WTC11 (cell line): ENCODE results near the gene TNC. TPM values are rescaled to one million over a fixed set of nuclear protein-coding genes. Genes with fewer than 3 reads are reported as not detected.

Source experiments
- ATAC-seq: fragments of 200-7000 bp; cut with Tn5 transposase; 2 replicates; pipeline ENCODE4 v1.10.0; 2021; ENCODE audit warnings: mild to moderate bottlenecking, moderate library complexity
- CTCF ChIA-PET: fragments of 300-600 bp; sonication (Branson Sonifier 250); formaldehyde crosslinking; loops from one replicate; lab custom pipeline; 2021; ENCODE audit warnings: antibody characterized with exemption; lab: Charles Lee
- POLR2A ChIA-PET: fragments of 350-600 bp; sonication (Branson Sonifier 250); formaldehyde crosslinking; loops from one replicate; lab custom pipeline; 2021; ENCODE audit warnings: antibody characterized with exemption; lab: Charles Lee
- DNase-seq: peaks from one replicate; pipeline ENCODE4 v3.0.0; 2021; ENCODE audit warnings: low spot score
- H3K27ac Mint-ChIP-seq: 2 replicates; pipeline ENCODE4 v1.8.0; 2021; ENCODE audit warnings: mixed read lengths
- H3K27me3 Mint-ChIP-seq: 2 replicates; pipeline ENCODE4 v1.8.0; 2021; ENCODE audit warnings: low read depth, mild to moderate bottlenecking, moderate library complexity, mixed read lengths
- H3K36me3 Mint-ChIP-seq: 2 replicates; pipeline ENCODE4 v1.8.0; 2021; ENCODE audit warnings: mixed read lengths
- H3K4me1 Mint-ChIP-seq: 2 replicates; pipeline ENCODE4 v1.8.0; 2022; ENCODE audit warnings: mixed read lengths
- H3K4me3 Mint-ChIP-seq: 2 replicates; pipeline ENCODE4 v1.8.0; 2021; ENCODE audit warnings: mild to moderate bottlenecking, moderate library complexity, mixed read lengths
- H3K9me3 Mint-ChIP-seq: 2 replicates; pipeline ENCODE4 v1.8.0; 2021; ENCODE audit warnings: mixed read lengths
- CBFB ChIP-seq: sonication (generic); formaldehyde crosslinking; IDR thresholded peaks from 2 replicates; pipeline ENCODE4 v1.8.1; 2022; ENCODE audit warnings: mild to moderate bottlenecking, low read depth, missing genetic modification reagents
- CREB1 ChIP-seq: sonication (generic); formaldehyde crosslinking; IDR thresholded peaks from 2 replicates; pipeline ENCODE4 v1.8.0; 2023; ENCODE audit warnings: mild to moderate bottlenecking, missing genetic modification reagents
- FOXJ3 ChIP-seq: sonication (generic); formaldehyde crosslinking; IDR thresholded peaks from 2 replicates; pipeline ENCODE4 v1.9.0; 2021; ENCODE audit warnings: missing genetic modification reagents, mild to moderate bottlenecking, borderline replicate concordance
- FOXP1 ChIP-seq: sonication (generic); formaldehyde crosslinking; IDR thresholded peaks from 2 replicates; pipeline ENCODE4 v1.8.0; 2022; ENCODE audit warnings: missing genetic modification reagents, mild to moderate bottlenecking, moderate library complexity, borderline replicate concordance
- HMGXB4 ChIP-seq: sonication (generic); formaldehyde crosslinking; IDR thresholded peaks from 2 replicates; pipeline ENCODE4 v1.8.1; 2023; ENCODE audit warnings: mild to moderate bottlenecking, moderate library complexity, missing genetic modification reagents
- MLX ChIP-seq: sonication (generic); formaldehyde crosslinking; IDR thresholded peaks from 2 replicates; pipeline ENCODE4 v1.8.1; 2023; ENCODE audit warnings: mild to moderate bottlenecking, missing genetic modification reagents, moderate library complexity
- MXD4 ChIP-seq: fragments of 250-450 bp; sonication (Bioruptor Pico); IDR thresholded peaks from 2 replicates; pipeline ENCODE4 v1.8.0; 2021; ENCODE audit warnings: mild to moderate bottlenecking, moderate library complexity, borderline replicate concordance
- NFATC4 ChIP-seq: fragments of 250-450 bp; sonication (Bioruptor Pico); IDR thresholded peaks from 2 replicates; pipeline ENCODE4 v1.9.0; 2021; ENCODE audit warnings: mild to moderate bottlenecking
- NR1H2 ChIP-seq: sonication (generic); formaldehyde crosslinking; IDR thresholded peaks from 2 replicates; pipeline ENCODE4 v1.9.0; 2021; ENCODE audit warnings: mild to moderate bottlenecking, moderate library complexity, missing genetic modification reagents
- TCF7 ChIP-seq: sonication (generic); formaldehyde crosslinking; IDR thresholded peaks from 2 replicates; pipeline ENCODE4 v1.8.0; 2022; ENCODE audit warnings: mild to moderate bottlenecking, low read depth, missing genetic modification reagents, moderate library complexity
- TEAD1 ChIP-seq: sonication (generic); formaldehyde crosslinking; IDR thresholded peaks from 2 replicates; pipeline ENCODE4 v1.8.0; 2022; ENCODE audit warnings: mild to moderate bottlenecking, missing genetic modification reagents
- ZNF219 ChIP-seq: sonication (generic); formaldehyde crosslinking; IDR thresholded peaks from 2 replicates; pipeline ENCODE4 v1.8.0; 2023; ENCODE audit warnings: missing genetic modification reagents, mild to moderate bottlenecking, borderline replicate concordance
- ZNF232 ChIP-seq: sonication (generic); formaldehyde crosslinking; IDR thresholded peaks from 2 replicates; pipeline ENCODE4 v1.8.0; 2022; ENCODE audit warnings: mild to moderate bottlenecking, missing genetic modification reagents
- ZNF416 ChIP-seq: fragments of 250-450 bp; sonication (Bioruptor Pico); IDR thresholded peaks from 2 replicates; pipeline ENCODE4 v1.9.0; 2021; ENCODE audit warnings: mild to moderate bottlenecking, inconsistent platforms
- ZNF671 ChIP-seq: fragments of 250-450 bp; sonication (Bioruptor Pico); IDR thresholded peaks from 2 replicates; pipeline ENCODE4 v1.8.0; 2021; ENCODE audit warnings: mild to moderate bottlenecking
- ZSCAN18 ChIP-seq: fragments of 250-450 bp; sonication (Bioruptor Pico); IDR thresholded peaks from 2 replicates; pipeline ENCODE4 v2.1.2; 2022; ENCODE audit warnings: mild to moderate bottlenecking, moderate library complexity
- total RNA-seq: library from RNA; stranded (reverse); gene quantifications from 3 replicates; pipeline ENCODE4 v1.2.3, GENCODE V29; 2021
- TF ChIP-seq, protein P1 (sequence below): fragments of 250-450 bp; sonication (Bioruptor Pico); IDR thresholded peaks from 2 replicates; pipeline ENCODE4 v1.9.0; 2021; ENCODE audit warnings: mild to moderate bottlenecking, borderline replicate concordance
- TF ChIP-seq, protein P2 (sequence below): fragments of 250-450 bp; sonication (Bioruptor Pico); IDR thresholded peaks from 2 replicates; pipeline ENCODE4 v1.8.0; 2021; ENCODE audit warnings: mild to moderate bottlenecking
- TF ChIP-seq, protein P3 (sequence below): fragments of 200-600 bp; IDR thresholded peaks from 2 replicates; pipeline ENCODE4 v1.8.0; 2022; ENCODE audit warnings: antibody characterized with exemption
- TF ChIP-seq, protein P4 (sequence below): sonication (generic); formaldehyde crosslinking; IDR thresholded peaks from 2 replicates; pipeline ENCODE4 v1.8.1; 2023; ENCODE audit warnings: mild to moderate bottlenecking, missing genetic modification reagents, moderate library complexity

TNC gene
- total RNA-seq, 1 experiment from 2014 or later, result 4.5 TPM

GRCh38 chr9:115142090-115142489 is 24.1 kb upstream of the TNC start (continued):
- TF ChIP-seq, protein P1, sequence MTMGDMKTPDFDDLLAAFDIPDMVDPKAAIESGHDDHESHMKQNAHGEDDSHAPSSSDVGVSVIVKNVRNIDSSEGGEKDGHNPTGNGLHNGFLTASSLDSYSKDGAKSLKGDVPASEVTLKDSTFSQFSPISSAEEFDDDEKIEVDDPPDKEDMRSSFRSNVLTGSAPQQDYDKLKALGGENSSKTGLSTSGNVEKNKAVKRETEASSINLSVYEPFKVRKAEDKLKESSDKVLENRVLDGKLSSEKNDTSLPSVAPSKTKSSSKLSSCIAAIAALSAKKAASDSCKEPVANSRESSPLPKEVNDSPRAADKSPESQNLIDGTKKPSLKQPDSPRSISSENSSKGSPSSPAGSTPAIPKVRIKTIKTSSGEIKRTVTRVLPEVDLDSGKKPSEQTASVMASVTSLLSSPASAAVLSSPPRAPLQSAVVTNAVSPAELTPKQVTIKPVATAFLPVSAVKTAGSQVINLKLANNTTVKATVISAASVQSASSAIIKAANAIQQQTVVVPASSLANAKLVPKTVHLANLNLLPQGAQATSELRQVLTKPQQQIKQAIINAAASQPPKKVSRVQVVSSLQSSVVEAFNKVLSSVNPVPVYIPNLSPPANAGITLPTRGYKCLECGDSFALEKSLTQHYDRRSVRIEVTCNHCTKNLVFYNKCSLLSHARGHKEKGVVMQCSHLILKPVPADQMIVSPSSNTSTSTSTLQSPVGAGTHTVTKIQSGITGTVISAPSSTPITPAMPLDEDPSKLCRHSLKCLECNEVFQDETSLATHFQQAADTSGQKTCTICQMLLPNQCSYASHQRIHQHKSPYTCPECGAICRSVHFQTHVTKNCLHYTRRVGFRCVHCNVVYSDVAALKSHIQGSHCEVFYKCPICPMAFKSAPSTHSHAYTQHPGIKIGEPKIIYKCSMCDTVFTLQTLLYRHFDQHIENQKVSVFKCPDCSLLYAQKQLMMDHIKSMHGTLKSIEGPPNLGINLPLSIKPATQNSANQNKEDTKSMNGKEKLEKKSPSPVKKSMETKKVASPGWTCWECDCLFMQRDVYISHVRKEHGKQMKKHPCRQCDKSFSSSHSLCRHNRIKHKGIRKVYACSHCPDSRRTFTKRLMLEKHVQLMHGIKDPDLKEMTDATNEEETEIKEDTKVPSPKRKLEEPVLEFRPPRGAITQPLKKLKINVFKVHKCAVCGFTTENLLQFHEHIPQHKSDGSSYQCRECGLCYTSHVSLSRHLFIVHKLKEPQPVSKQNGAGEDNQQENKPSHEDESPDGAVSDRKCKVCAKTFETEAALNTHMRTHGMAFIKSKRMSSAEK (CRISPR knock-in tag), result no peak
- TF ChIP-seq MXD4 (CRISPR knock-in tag) (no peak), TCF7 (CRISPR knock-in tag) (no peak), ZNF232 (CRISPR knock-in tag) (no peak)

DNA sequence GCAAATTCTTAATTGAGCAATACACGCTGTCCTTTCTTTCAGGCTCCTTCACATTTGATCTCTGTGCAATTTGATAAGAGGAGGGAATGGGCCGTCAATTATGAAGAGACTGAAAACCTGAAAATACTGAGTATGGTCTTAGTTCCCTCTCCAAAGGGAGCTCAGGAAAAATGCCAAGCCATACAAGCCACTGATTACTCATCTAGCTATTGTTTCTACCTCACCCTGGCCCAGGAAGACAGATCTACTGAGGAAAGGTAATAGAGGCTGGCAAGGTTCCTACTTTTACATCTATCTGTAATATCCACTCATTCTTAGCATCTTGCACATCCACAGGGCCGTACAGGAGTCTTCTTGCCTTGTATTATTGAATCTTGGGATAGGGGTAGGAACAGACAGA is 23.7 kb upstream of the TNC start:
- TF ChIP-seq, protein P2, sequence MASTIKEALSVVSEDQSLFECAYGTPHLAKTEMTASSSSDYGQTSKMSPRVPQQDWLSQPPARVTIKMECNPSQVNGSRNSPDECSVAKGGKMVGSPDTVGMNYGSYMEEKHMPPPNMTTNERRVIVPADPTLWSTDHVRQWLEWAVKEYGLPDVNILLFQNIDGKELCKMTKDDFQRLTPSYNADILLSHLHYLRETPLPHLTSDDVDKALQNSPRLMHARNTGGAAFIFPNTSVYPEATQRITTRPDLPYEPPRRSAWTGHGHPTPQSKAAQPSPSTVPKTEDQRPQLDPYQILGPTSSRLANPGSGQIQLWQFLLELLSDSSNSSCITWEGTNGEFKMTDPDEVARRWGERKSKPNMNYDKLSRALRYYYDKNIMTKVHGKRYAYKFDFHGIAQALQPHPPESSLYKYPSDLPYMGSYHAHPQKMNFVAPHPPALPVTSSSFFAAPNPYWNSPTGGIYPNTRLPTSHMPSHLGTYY (CRISPR knock-in tag), result no peak
- TF ChIP-seq ZSCAN18 (CRISPR knock-in tag), result no peak
- no peak for TF ChIP-seq CBFB (CRISPR knock-in tag)
- no peak for TF ChIP-seq CREB1 (CRISPR knock-in tag)
- TF ChIP-seq TCF7 (CRISPR knock-in tag), result no peak
- no peak for TF ChIP-seq HMGXB4 (CRISPR knock-in tag)
- TF ChIP-seq NFATC4 (CRISPR knock-in tag), result no peak
- no peak for TF ChIP-seq TEAD1
- no peak for TF ChIP-seq FOXJ3 (CRISPR knock-in tag)
- no peak for TF ChIP-seq FOXP1 (CRISPR knock-in tag)
- no peak for TF ChIP-seq ZNF671 (CRISPR knock-in tag)
- no peak for TF ChIP-seq ZNF416 (CRISPR knock-in tag)
- TF ChIP-seq, protein P3, sequence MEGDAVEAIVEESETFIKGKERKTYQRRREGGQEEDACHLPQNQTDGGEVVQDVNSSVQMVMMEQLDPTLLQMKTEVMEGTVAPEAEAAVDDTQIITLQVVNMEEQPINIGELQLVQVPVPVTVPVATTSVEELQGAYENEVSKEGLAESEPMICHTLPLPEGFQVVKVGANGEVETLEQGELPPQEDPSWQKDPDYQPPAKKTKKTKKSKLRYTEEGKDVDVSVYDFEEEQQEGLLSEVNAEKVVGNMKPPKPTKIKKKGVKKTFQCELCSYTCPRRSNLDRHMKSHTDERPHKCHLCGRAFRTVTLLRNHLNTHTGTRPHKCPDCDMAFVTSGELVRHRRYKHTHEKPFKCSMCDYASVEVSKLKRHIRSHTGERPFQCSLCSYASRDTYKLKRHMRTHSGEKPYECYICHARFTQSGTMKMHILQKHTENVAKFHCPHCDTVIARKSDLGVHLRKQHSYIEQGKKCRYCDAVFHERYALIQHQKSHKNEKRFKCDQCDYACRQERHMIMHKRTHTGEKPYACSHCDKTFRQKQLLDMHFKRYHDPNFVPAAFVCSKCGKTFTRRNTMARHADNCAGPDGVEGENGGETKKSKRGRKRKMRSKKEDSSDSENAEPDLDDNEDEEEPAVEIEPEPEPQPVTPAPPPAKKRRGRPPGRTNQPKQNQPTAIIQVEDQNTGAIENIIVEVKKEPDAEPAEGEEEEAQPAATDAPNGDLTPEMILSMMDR, result no peak
- TF ChIP-seq, protein P4, sequence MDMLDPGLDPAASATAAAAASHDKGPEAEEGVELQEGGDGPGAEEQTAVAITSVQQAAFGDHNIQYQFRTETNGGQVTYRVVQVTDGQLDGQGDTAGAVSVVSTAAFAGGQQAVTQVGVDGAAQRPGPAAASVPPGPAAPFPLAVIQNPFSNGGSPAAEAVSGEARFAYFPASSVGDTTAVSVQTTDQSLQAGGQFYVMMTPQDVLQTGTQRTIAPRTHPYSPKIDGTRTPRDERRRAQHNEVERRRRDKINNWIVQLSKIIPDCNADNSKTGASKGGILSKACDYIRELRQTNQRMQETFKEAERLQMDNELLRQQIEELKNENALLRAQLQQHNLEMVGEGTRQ, result no peak
- TF ChIP-seq NR1H2, result no peak
- no peak for TF ChIP-seq MLX (CRISPR knock-in tag)
- no peak for TF ChIP-seq ZNF219 (CRISPR knock-in tag)
- ATAC-seq (no peak), DNase-seq (no peak)
- CTCF ChIA-PET, result no interaction called here
- no peak overlapping the region for H3K4me3 Mint-ChIP-seq
- no peaks in the 10 kb centered on the region for H3K36me3 Mint-ChIP-seq
- no peak overlapping the region for H3K27ac Mint-ChIP-seq
- POLR2A ChIA-PET, result no interaction called here
- H3K9me3 Mint-ChIP-seq, result no peaks in the 10 kb centered on the region
- H3K27me3 Mint-ChIP-seq, result peaks cover 15% of the 10 kb centered on the region
- peaks cover 6% of the 10 kb centered on the region for H3K4me1 Mint-ChIP-seq
